ENCODE data around the gene HBD.

HBD gene

DNA sequence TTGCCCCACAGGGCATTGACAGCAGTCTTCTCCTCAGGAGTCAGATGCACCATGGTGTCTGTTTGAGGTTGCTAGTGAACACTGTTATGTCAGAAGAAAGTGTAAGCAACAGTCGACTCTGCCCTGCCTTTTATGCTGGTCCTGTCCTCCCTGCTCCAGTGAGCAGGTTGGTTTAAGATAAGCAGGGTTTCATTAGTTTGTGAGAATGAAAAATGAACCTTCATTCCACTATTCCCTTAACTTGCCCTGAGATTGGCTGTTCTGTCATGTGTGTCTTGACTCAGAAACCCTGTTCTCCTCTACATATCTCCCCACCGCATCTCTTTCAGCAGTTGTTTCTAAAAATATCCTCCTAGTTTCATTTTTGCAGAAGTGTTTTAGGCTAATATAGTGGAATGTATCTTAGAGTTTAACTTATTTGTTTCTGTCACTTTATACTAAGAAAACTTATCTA is at the start of gene HBD:
TSS of gene HBD (minus strand) at position 103 of the 454 bp plus-strand sequence. CDS start at position 53, 50 bp downstream.
- TF ChIP-seq RAD21 (IDR thresholded peaks at IDR 0.05; ENCODE audit: low read depth), result no peak
- no peak for TF ChIP-seq CEBPB (IDR thresholded peaks at IDR 0.05)
- TF ChIP-seq FOXM1 (IDR thresholded peaks at IDR 0.05; ENCODE audit: borderline replicate concordance, low read depth), result no peak
- no peak for TF ChIP-seq USF1 (IDR thresholded peaks at IDR 0.05)
- TF ChIP-seq EP300 (IDR thresholded peaks at IDR 0.05; ENCODE audit: borderline replicate concordance), result no peak
- TF ChIP-seq TCF12 (IDR thresholded peaks at IDR 0.05; ENCODE audit: low read depth), result no peak
- TF ChIP-seq, protein P1, sequence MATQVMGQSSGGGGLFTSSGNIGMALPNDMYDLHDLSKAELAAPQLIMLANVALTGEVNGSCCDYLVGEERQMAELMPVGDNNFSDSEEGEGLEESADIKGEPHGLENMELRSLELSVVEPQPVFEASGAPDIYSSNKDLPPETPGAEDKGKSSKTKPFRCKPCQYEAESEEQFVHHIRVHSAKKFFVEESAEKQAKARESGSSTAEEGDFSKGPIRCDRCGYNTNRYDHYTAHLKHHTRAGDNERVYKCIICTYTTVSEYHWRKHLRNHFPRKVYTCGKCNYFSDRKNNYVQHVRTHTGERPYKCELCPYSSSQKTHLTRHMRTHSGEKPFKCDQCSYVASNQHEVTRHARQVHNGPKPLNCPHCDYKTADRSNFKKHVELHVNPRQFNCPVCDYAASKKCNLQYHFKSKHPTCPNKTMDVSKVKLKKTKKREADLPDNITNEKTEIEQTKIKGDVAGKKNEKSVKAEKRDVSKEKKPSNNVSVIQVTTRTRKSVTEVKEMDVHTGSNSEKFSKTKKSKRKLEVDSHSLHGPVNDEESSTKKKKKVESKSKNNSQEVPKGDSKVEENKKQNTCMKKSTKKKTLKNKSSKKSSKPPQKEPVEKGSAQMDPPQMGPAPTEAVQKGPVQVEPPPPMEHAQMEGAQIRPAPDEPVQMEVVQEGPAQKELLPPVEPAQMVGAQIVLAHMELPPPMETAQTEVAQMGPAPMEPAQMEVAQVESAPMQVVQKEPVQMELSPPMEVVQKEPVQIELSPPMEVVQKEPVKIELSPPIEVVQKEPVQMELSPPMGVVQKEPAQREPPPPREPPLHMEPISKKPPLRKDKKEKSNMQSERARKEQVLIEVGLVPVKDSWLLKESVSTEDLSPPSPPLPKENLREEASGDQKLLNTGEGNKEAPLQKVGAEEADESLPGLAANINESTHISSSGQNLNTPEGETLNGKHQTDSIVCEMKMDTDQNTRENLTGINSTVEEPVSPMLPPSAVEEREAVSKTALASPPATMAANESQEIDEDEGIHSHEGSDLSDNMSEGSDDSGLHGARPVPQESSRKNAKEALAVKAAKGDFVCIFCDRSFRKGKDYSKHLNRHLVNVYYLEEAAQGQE (IDR thresholded peaks at IDR 0.05; ENCODE audit: low read depth), result no peak

GRCh38 chr11:5283882-5284281 is 49.6 kb upstream of the HBD start:
- no peak for TF ChIP-seq CEBPB (IDR thresholded peaks at IDR 0.05)
- no peak for TF ChIP-seq USF1 (IDR thresholded peaks at IDR 0.05)
- no peak for TF ChIP-seq TCF12 (IDR thresholded peaks at IDR 0.05; ENCODE audit: low read depth)
- no peak for TF ChIP-seq YY1 (IDR thresholded peaks at IDR 0.05; ENCODE audit: low read depth)
- no peak for TF ChIP-seq TEAD4 (IDR thresholded peaks at IDR 0.05)
- TF ChIP-seq FOXM1 (IDR thresholded peaks at IDR 0.05; ENCODE audit: borderline replicate concordance, low read depth), result no peak
- no peak for TF ChIP-seq RAD21 (IDR thresholded peaks at IDR 0.05; ENCODE audit: low read depth)
- no peak for TF ChIP-seq TAF1 (IDR thresholded peaks at IDR 0.05; ENCODE audit: low read depth)

DNA sequence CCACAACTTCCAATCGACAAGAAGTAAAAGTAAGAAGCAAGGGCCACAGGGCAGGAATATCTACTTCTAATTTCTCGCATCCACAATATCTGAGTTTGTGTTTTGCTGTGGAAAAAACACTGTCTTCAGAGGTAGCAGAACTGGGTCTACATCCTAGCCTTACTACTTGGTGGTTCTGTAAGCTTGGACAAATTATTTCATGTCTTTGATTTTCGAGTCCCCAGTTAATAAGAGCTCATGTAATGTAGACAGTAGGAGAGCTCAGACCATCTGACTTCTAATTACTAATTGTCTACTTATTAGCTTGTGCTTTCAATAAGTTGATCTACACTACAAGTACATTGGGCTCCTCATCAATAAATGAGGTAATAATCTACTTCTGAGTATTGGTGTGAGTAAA is 48.8 kb upstream of the HBD start:
- TF ChIP-seq ZBTB7A (IDR thresholded peaks at IDR 0.05; ENCODE audit: low read depth) (no peak), EP300 (IDR thresholded peaks at IDR 0.05; ENCODE audit: borderline replicate concordance) (no peak), YY1 (IDR thresholded peaks at IDR 0.05; ENCODE audit: low read depth) (no peak), CEBPB (IDR thresholded peaks at IDR 0.05) (no peak), RAD21 (IDR thresholded peaks at IDR 0.05; ENCODE audit: low read depth) (no peak), CREB1 (IDR thresholded peaks at IDR 0.05; ENCODE audit: low read depth) (no peak), FOXM1 (IDR thresholded peaks at IDR 0.05; ENCODE audit: borderline replicate concordance, low read depth) (no peak), USF1 (IDR thresholded peaks at IDR 0.05) (no peak), TEAD4 (IDR thresholded peaks at IDR 0.05) (no peak), TCF12 (IDR thresholded peaks at IDR 0.05; ENCODE audit: low read depth) (no peak), NFIC (IDR thresholded peaks at IDR 0.05) (no peak), EGR1 (IDR thresholded peaks at IDR 0.05) (no peak)
- TF ChIP-seq, protein P1 (IDR thresholded peaks at IDR 0.05; ENCODE audit: low read depth), result no peak
- TF ChIP-seq, protein P2, sequence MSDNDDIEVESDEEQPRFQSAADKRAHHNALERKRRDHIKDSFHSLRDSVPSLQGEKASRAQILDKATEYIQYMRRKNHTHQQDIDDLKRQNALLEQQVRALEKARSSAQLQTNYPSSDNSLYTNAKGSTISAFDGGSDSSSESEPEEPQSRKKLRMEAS (IDR thresholded peaks at IDR 0.05), result no peak

DNA sequence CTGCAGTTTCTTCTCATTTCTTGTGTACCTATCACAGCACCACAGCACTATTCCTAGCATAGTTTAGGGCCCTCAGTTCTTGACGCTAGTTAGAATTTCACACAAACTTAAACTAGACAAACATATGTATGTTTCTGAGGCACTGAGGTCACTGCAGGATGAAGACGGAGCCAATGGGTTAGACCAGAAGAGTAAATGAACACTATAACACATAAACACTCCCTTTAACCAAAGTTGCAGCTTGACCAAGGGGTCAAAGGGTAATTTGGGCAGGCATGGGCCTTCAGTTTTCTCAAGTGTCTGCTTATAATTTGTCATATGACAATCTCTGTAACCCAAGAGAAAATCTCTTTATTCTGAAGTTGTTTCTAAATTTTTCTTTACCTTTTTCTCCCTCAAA is 48.3 kb upstream of the HBD start:
- no peak for TF ChIP-seq CREB1 (IDR thresholded peaks at IDR 0.05; ENCODE audit: low read depth)
- no peak for TF ChIP-seq EGR1 (IDR thresholded peaks at IDR 0.05)
- no peak for TF ChIP-seq TAF1 (IDR thresholded peaks at IDR 0.05; ENCODE audit: low read depth)
- no peak for TF ChIP-seq RAD21 (IDR thresholded peaks at IDR 0.05; ENCODE audit: low read depth)

GRCh38 chr11:5281596-5281995 is 47.3 kb upstream of the HBD start:
- no peak for TF ChIP-seq TAF1 (IDR thresholded peaks at IDR 0.05; ENCODE audit: low read depth)
- no peak for TF ChIP-seq RAD21 (IDR thresholded peaks at IDR 0.05; ENCODE audit: low read depth)
- TF ChIP-seq FOXM1 (IDR thresholded peaks at IDR 0.05; ENCODE audit: borderline replicate concordance, low read depth), result no peak
- no peak for TF ChIP-seq USF1 (IDR thresholded peaks at IDR 0.05)
- TF ChIP-seq NFIC (IDR thresholded peaks at IDR 0.05), result no peak
- TF ChIP-seq EGR1 (IDR thresholded peaks at IDR 0.05), result no peak
- TF ChIP-seq, protein P2 (IDR thresholded peaks at IDR 0.05), result no peak
- TF ChIP-seq, protein P1 (IDR thresholded peaks at IDR 0.05; ENCODE audit: low read depth), result no peak
- TF ChIP-seq CEBPB (IDR thresholded peaks at IDR 0.05), result no peak
- TF ChIP-seq EP300 (IDR thresholded peaks at IDR 0.05; ENCODE audit: borderline replicate concordance), result no peak
- no peak for TF ChIP-seq TCF12 (IDR thresholded peaks at IDR 0.05; ENCODE audit: low read depth)
- TF ChIP-seq CREB1 (IDR thresholded peaks at IDR 0.05; ENCODE audit: low read depth), result no peak
- TF ChIP-seq ZBTB7A (IDR thresholded peaks at IDR 0.05; ENCODE audit: low read depth), result no peak
- TF ChIP-seq YY1 (IDR thresholded peaks at IDR 0.05; ENCODE audit: low read depth), result no peak
- no peak for TF ChIP-seq TEAD4 (IDR thresholded peaks at IDR 0.05)

Data from Ishikawa (cell line).